ENCODE data around the gene OLFM1. TPM values are rescaled to one million over a fixed set of nuclear protein-coding genes. Genes with fewer than 3 reads are reported as not detected.

OLFM1 gene
- total RNA-seq, 4 donors from 2014 or later = 18.7 to 46.1 (median 38.6) TPM

- no peak for DNase-seq (ENCODE audit: extremely low spot score)
- H3K36me3 ChIP-seq = no peaks in the 10 kb centered on the region
- no peak overlapping the region for H3K4me3 ChIP-seq
- intact Hi-C loops (cut with DNase I) = no loop called here
- H3K27ac ChIP-seq (replicated peaks in 1 of 4) = no peak overlapping the region
- peaks cover 0 to 76% (median 3%) of the 10 kb centered on the region in 4 donors for H3K27me3 ChIP-seq
- H3K4me1 ChIP-seq = no peaks in the 10 kb centered on the region
- 59% methylated on average over 14 of the region's 14 CpGs for WGBS
- TF ChIP-seq EP300 (IDR thresholded peaks at IDR 0.05) = no peak
- no peak for TF ChIP-seq CTCF (IDR thresholded peaks at IDR 0.05)
- TF ChIP-seq POLR2A (IDR thresholded peaks at IDR 0.05; ENCODE audit: low read depth) = no peak
- TF ChIP-seq POLR2AphosphoS5 (IDR thresholded peaks at IDR 0.05) = no peak
- H3K9me3 ChIP-seq = no peaks in the 10 kb centered on the region
Measured at GRCh38 chr9:135170535-135170934, 83.1 kb downstream of the OLFM1 start.

Other genes starting within 250 kb of the OLFM1 start
- not detected for gene FCN2, start 206.9 kb upstream of the OLFM1 start, total RNA-seq
- gene FCN1, start 169.8 kb upstream of the OLFM1 start, total RNA-seq = 10 to 100 TPM in 1 of 4 donors, 1 to 10 TPM in 3; 1.3 to 26.0 (median 1.8) TPM

All from esophagus muscularis mucosa (tissue), 4 donors.